ENCODE data around the gene EXOSC6.
"Not testable (repeated sequence)": the region's sequence is repeated elsewhere in the genome, so short reads cannot be mapped to it uniquely, and the experiment has no call there.

The EXOSC6 gene

DNA sequence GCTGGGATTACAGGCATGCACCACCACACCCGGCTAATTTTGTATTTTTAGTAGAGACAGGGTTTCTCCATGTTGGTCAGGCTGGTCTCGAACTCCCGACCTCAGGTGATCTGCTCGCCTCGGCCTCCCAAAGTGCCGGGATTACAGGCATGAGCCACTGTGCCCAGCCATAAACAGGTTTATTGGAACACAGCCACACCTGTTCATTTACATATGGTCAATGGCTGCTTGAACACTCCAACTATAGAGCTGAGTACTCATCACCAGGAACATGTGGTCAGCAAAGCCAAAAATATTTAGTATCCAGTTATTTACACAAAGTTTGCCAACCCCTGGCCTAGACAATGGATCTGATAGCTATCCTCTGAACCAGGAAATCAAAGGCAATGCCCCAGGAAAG is 8.2 kb upstream of the EXOSC6 start:
- peaks cover 86 to 88% of the 10 kb centered on the region in 2 experiments for H3K36me3 ChIP-seq (ENCODE audit: control insufficient read depth in 1 of 2, insufficient read depth in 2 of 2, low read depth in 1 of 2, low read length in 2 of 2)
- H2AK5ac ChIP-seq (ENCODE audit: low read length, severe bottlenecking); H3K4me2 ChIP-seq (ENCODE audit: low read length, poor library complexity, severe bottlenecking); H3K27ac ChIP-seq (ENCODE audit: low read length, poor library complexity, severe bottlenecking); H2BK5ac ChIP-seq (ENCODE audit: low read depth, low read length, poor library complexity, severe bottlenecking); H3K18ac ChIP-seq (ENCODE audit: low read depth in 1 of 2, low read length in 2 of 2); H3K4ac ChIP-seq (ENCODE audit: low read depth in 1 of 2, low read length in 2 of 2); H3K4me1 ChIP-seq (ENCODE audit: control insufficient read depth, insufficient read depth, low read depth, low read length); H4K8ac ChIP-seq (ENCODE audit: low read length); H3K23ac ChIP-seq (ENCODE audit: low read length in 2 of 2); H4K91ac ChIP-seq (ENCODE audit: low read length); H2BK12ac ChIP-seq (ENCODE audit: low read length in 2 of 2); H3K9me3 ChIP-seq (ENCODE audit: control insufficient read depth, low read length); H3K14ac ChIP-seq (ENCODE audit: low read length in 2 of 2); H3K9ac ChIP-seq (ENCODE audit: low read length); H3K4me3 ChIP-seq (ENCODE audit: insufficient read depth in 1 of 2, low read depth in 1 of 2, low read length in 2 of 2); H2AFZ ChIP-seq (ENCODE audit: low read depth, low read length); DNase-seq; H3K27me3 ChIP-seq (ENCODE audit: control insufficient read depth in 1 of 2, insufficient read depth in 1 of 2, low read length in 2 of 2); H2BK120ac ChIP-seq (ENCODE audit: low read depth, low read length); H2BK15ac ChIP-seq (ENCODE audit: low read depth, poor library complexity, severe bottlenecking): not testable (repeated sequence)
- H3K79me1 ChIP-seq (replicated peaks; ENCODE audit: low read length, poor library complexity, severe bottlenecking) = peaks cover 21% of the 10 kb centered on the region
- WGBS = 96% methylated on average over 5 of the region's 6 CpGs

DNA sequence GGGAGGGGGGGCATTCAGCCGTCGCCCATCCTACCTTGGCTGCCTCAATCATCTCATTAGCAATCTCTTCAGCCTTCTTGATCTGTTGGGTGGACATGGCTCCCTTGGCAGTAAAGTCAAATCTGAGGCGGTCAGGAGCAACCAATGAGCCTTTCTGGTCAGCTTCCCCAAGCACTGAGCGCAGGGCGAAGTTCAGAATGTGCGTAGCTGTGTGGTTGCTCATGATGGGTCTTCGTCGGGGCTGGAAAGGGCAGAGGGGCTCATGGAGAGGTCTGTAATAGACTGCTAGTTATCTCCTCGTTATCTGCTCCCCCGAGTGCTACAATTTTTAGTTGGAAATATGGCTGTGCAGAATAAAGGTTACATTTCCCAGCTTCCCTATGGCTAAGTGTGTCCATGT is 7.2 kb upstream of the EXOSC6 start:
- no peak overlapping the region for H3K9ac ChIP-seq (ENCODE audit: low read length)
- no peak overlapping the region for H3K4me3 ChIP-seq (ENCODE audit: insufficient read depth in 1 of 2, low read depth in 1 of 2, low read length in 2 of 2)
- no peak overlapping the region for H2BK15ac ChIP-seq (ENCODE audit: low read depth, poor library complexity, severe bottlenecking)
- no peak overlapping the region for H3K4ac ChIP-seq (ENCODE audit: low read depth in 1 of 2, low read length in 2 of 2)
- peaks cover 86 to 88% of the 10 kb centered on the region in 2 experiments for H3K36me3 ChIP-seq (ENCODE audit: control insufficient read depth in 1 of 2, insufficient read depth in 2 of 2, low read depth in 1 of 2, low read length in 2 of 2)
- H3K9me3 ChIP-seq (ENCODE audit: control insufficient read depth, low read length) = no peaks in the 10 kb centered on the region
- no peak overlapping the region for H2BK120ac ChIP-seq (ENCODE audit: low read depth, low read length)
- no peak overlapping the region for H2BK12ac ChIP-seq (ENCODE audit: low read length in 2 of 2)
- no peak overlapping the region for H2AFZ ChIP-seq (ENCODE audit: low read depth, low read length)
- WGBS = 99% methylated on average over 10 of the region's 10 CpGs
- no peak overlapping the region for H2AK5ac ChIP-seq (ENCODE audit: low read length, severe bottlenecking)
- H3K4me1 ChIP-seq (ENCODE audit: control insufficient read depth, insufficient read depth, low read depth, low read length) = peaks cover 10% of the 10 kb centered on the region
- H3K79me1 ChIP-seq (replicated peaks; ENCODE audit: low read length, poor library complexity, severe bottlenecking) = peaks cover 21% of the 10 kb centered on the region
- H3K14ac ChIP-seq (ENCODE audit: low read length in 2 of 2) = no peak overlapping the region
- no peak overlapping the region for H3K27ac ChIP-seq (ENCODE audit: low read length, poor library complexity, severe bottlenecking)
- H3K23ac ChIP-seq (ENCODE audit: low read length in 2 of 2) = no peak overlapping the region
- no peak overlapping the region for H3K4me2 ChIP-seq (ENCODE audit: low read length, poor library complexity, severe bottlenecking)
- no peak overlapping the region for H2BK5ac ChIP-seq (ENCODE audit: low read depth, low read length, poor library complexity, severe bottlenecking)
- no peak for DNase-seq
- H4K8ac ChIP-seq (ENCODE audit: low read length) = no peak overlapping the region
- no peaks in the 10 kb centered on the region for H3K27me3 ChIP-seq (ENCODE audit: control insufficient read depth in 1 of 2, insufficient read depth in 1 of 2, low read length in 2 of 2)
- H4K91ac ChIP-seq (ENCODE audit: low read length) = no peak overlapping the region
- no peak overlapping the region for H3K18ac ChIP-seq (ENCODE audit: low read depth in 1 of 2, low read length in 2 of 2)

DNA sequence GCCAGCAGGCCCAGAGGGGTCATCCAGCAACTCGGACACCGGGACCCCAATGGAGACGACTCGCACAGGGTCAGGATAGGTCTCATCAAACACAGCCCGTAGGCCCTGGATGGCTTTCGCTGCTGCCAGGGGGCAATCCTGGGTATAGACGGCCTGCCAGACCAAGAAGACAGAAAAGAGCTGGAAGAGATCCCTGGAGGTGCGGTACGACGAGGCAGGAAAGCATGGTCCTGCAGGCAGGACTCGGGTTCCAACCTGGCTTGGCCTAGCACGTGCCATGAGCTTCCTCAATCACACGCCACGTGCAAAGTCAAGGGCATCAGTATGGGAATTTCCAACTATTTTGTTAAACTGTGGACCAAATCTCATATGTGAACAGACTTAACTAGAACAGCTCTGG is 6.3 kb upstream of the EXOSC6 start:
- Histone ChIP-seq H3K18ac (ENCODE audit: low read depth in 1 of 2, low read length in 2 of 2) (no peak overlapping the region), H3K9ac (ENCODE audit: low read length) (no peak overlapping the region), H2BK15ac (ENCODE audit: low read depth, poor library complexity, severe bottlenecking) (no peak overlapping the region), H3K4me2 (ENCODE audit: low read length, poor library complexity, severe bottlenecking) (no peak overlapping the region), H3K27ac (ENCODE audit: low read length, poor library complexity, severe bottlenecking) (no peak overlapping the region), H3K23ac (ENCODE audit: low read length in 2 of 2) (no peak overlapping the region), H2BK120ac (ENCODE audit: low read depth, low read length) (no peak overlapping the region), H4K8ac (ENCODE audit: low read length) (no peak overlapping the region), H3K14ac (ENCODE audit: low read length in 2 of 2) (no peak overlapping the region), H3K27me3 (ENCODE audit: control insufficient read depth in 1 of 2, insufficient read depth in 1 of 2, low read length in 2 of 2) (no peaks in the 10 kb centered on the region), H2BK5ac (ENCODE audit: low read depth, low read length, poor library complexity, severe bottlenecking) (no peak overlapping the region), H3K4me1 (ENCODE audit: control insufficient read depth, insufficient read depth, low read depth, low read length) (peaks cover 11% of the 10 kb centered on the region), H3K4me3 (ENCODE audit: insufficient read depth in 1 of 2, low read depth in 1 of 2, low read length in 2 of 2) (no peak overlapping the region), H3K4ac (ENCODE audit: low read depth in 1 of 2, low read length in 2 of 2) (no peak overlapping the region), H3K36me3 (ENCODE audit: control insufficient read depth in 1 of 2, insufficient read depth in 2 of 2, low read depth in 1 of 2, low read length in 2 of 2) (peaks cover 86 to 88% of the 10 kb centered on the region in 2 experiments), H3K9me3 (ENCODE audit: control insufficient read depth, low read length) (no peaks in the 10 kb centered on the region), H4K91ac (ENCODE audit: low read length) (no peak overlapping the region), H3K79me1 (replicated peaks; ENCODE audit: low read length, poor library complexity, severe bottlenecking) (peaks cover 25% of the 10 kb centered on the region), H2AK5ac (ENCODE audit: low read length, severe bottlenecking) (no peak overlapping the region), H2BK12ac (ENCODE audit: low read length in 2 of 2) (no peak overlapping the region), H2AFZ (ENCODE audit: low read depth, low read length) (no peak overlapping the region)
- 99% methylated on average over 14 of the region's 14 CpGs for WGBS
- DNase-seq = no peak

DNA sequence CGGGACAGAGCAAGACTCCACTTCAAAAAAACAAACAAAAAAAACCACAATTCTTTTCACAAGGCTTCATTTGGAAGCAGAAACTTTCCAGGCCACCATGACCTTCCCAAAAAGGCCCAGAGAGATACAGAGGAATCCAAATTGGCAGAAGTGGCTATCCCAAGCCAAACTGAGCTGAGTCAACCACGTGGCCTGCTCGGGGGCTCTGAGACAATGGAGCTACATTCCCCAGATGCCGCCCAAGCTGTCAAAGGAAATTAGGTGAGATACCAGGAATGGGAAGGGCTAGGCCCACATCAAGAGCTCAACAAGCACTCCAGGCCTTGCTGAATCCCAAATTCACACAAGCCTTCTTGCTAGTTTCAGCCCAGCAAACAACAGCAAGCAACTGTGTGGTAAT is 5.7 kb upstream of the EXOSC6 start:
- Histone ChIP-seq H2BK12ac (ENCODE audit: low read length in 2 of 2) (no peak overlapping the region), H2BK15ac (ENCODE audit: low read depth, poor library complexity, severe bottlenecking) (no peak overlapping the region), H2AFZ (ENCODE audit: low read depth, low read length) (no peak overlapping the region), H3K4me1 (ENCODE audit: control insufficient read depth, insufficient read depth, low read depth, low read length) (peaks cover 11% of the 10 kb centered on the region), H2BK120ac (ENCODE audit: low read depth, low read length) (no peak overlapping the region), H3K18ac (ENCODE audit: low read depth in 1 of 2, low read length in 2 of 2) (no peak overlapping the region), H2BK5ac (ENCODE audit: low read depth, low read length, poor library complexity, severe bottlenecking) (no peak overlapping the region), H3K9ac (ENCODE audit: low read length) (no peak overlapping the region), H3K36me3 (ENCODE audit: control insufficient read depth in 1 of 2, insufficient read depth in 2 of 2, low read depth in 1 of 2, low read length in 2 of 2) (peaks cover 86 to 89% of the 10 kb centered on the region in 2 experiments), H3K79me1 (replicated peaks; ENCODE audit: low read length, poor library complexity, severe bottlenecking) (peaks cover 26% of the 10 kb centered on the region), H3K27me3 (ENCODE audit: control insufficient read depth in 1 of 2, insufficient read depth in 1 of 2, low read length in 2 of 2) (no peaks in the 10 kb centered on the region), H2AK5ac (ENCODE audit: low read length, severe bottlenecking) (no peak overlapping the region), H3K23ac (ENCODE audit: low read length in 2 of 2) (no peak overlapping the region), H3K9me3 (ENCODE audit: control insufficient read depth, low read length) (no peaks in the 10 kb centered on the region), H4K91ac (ENCODE audit: low read length) (no peak overlapping the region), H3K4ac (ENCODE audit: low read depth in 1 of 2, low read length in 2 of 2) (no peak overlapping the region), H3K14ac (ENCODE audit: low read length in 2 of 2) (no peak overlapping the region), H3K4me2 (ENCODE audit: low read length, poor library complexity, severe bottlenecking) (no peak overlapping the region), H3K4me3 (ENCODE audit: insufficient read depth in 1 of 2, low read depth in 1 of 2, low read length in 2 of 2) (no peak overlapping the region), H3K27ac (ENCODE audit: low read length, poor library complexity, severe bottlenecking) (no peak overlapping the region), H4K8ac (ENCODE audit: low read length) (no peak overlapping the region)
- no peak for DNase-seq
- WGBS = 78% methylated on average over 4 of the region's 4 CpGs
